Astrocyte of the spinal cord (primary cell): ENCODE measurements around the gene CMTM5.
"Not testable (repeated sequence)": the region's sequence is repeated elsewhere in the genome, so short reads cannot be mapped to it uniquely, and the experiment has no call there.

Experiments
- DNase-seq: peaks from one replicate; pipeline ENCODE4 v3.0.0; 2011; ENCODE audit warnings: low read depth, low spot score
- H3K4me3 ChIP-seq: 2 replicates; pipeline ENCODE4 v1.5.1; 2011; ENCODE audit warnings: low read depth, mild to moderate bottlenecking, low read length, moderate library complexity
- CTCF ChIP-seq: IDR thresholded peaks from 2 replicates; pipeline ENCODE4 v1.5.1; 2012; ENCODE audit warnings: low read depth, mild to moderate bottlenecking, low read length, inconsistent platforms
- in situ Hi-C: cut with HindIII; loops from 2 replicates; pipeline ENCODE4 v1.10.0; 2017; ENCODE audit warnings: low sequenced_read_pairs

Gene CMTM5

DNA sequence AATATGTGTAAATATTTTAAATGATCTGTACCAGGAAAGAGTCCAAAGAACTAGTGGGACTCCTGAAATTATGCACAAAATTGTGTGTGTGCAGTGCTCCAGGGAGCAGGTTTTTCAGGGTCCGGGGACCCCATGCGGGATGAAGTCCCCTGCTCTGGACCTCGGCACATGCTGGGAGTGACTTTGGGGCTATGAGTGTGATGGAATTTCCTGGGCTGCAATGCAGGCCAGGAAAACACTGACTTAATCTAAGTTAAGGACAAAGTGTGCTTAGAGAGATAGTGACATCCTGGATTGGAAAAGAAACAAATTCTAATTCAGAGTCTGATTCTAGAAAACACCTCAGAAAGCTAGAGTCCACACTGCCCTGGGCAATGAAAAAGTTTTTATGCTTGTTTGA lies 37.4 kb downstream of the CMTM5 start:
- in situ Hi-C loops, result no loop called here
- TF ChIP-seq CTCF, result no peak
- H3K4me3 ChIP-seq, result no peak overlapping the region
- DNase-seq, result no peak

DNA sequence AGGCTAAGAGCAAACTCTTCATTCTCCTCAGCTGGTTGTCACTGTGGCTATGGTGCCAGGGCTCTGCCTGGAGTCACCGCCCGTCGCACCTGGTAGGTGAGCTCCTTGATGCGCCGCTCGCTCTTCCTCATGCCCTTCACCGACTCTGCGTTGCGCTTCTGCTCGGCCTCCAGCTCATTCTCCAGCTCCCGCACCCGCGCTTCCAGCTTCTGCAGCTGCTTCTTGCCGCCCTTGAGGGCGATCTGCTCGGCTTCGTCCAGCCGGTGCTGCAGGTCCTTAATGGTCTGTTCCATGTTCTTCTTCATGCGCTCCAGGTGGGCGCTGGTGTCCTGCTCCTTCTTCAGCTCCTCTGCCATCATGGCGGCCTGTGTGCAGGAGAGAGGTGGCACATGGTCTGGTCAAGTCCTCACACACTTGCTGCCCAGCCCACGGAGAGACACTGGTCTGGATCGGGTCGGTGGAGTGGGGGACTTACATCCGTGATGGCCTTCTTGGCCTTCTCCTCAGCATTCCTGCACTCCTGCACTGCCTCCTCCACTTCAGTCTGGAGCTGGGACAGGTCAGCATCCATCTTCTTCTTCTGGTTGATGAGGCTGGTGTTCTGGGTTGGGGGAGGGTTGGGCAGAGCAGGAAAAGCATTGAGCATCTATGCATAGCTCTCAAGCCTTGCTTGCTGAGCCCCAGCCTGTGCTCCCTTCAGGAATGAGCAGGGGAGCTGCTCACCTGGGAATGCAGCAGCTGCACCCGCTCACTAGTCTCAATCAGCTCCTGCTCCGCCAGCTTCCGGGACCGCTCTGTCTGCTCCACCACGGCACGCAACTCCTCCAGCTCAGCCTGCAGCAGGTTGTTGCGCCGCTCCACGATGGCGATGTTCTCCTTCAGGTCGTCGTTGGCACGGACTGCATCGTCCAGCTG lies 38.3 kb downstream of the CMTM5 start:
- no peak for DNase-seq
- TF ChIP-seq CTCF, result no peak
- in situ Hi-C loops, result no loop called here
- no peak overlapping the region for H3K4me3 ChIP-seq

- H3K4me3 ChIP-seq, result no peak overlapping the region
- in situ Hi-C loops, result no loop called here
- no peak for TF ChIP-seq CTCF
- DNase-seq, result no peak
Observed at GRCh38 chr14:23415821-23416778, 39.3 kb downstream of the CMTM5 start.

- TF ChIP-seq CTCF, result no peak
- in situ Hi-C loops, result no loop called here
- DNase-seq, result no peak
- H3K4me3 ChIP-seq, result no peak overlapping the region
Observed at GRCh38 chr14:23416801-23417200, 40.0 kb downstream of the CMTM5 start.

- H3K4me3 ChIP-seq, in situ Hi-C loops, DNase-seq: not testable (repeated sequence)
Observed at GRCh38 chr14:23417269-23417668, 40.4 kb downstream of the CMTM5 start.

DNA sequence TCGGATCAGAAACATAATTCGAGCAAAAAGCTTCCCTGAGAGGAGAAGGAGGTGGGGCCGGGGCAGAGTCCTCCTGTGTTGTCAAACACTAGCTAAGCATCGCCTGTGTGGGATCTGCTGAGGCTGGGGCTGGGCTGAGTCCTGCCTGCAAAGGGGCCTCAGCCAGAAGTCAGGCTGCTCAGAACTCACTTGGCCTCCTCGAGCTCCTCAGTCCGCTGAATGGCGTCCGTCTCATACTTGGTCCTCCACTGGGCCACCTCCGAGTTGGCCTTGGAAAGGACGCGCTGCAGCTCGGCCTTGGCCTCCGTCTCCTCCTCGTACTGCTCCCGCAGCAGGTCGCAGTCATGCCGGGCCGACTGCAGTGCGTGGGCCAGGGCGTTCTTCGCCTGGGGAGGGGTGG lies 41.2 kb downstream of the CMTM5 start:
- DNase-seq, result no peak
- in situ Hi-C loops, result no loop called here
- no peak overlapping the region for H3K4me3 ChIP-seq
- no peak for TF ChIP-seq CTCF

- in situ Hi-C loops, H3K4me3 ChIP-seq, DNase-seq: not testable (repeated sequence)
Observed at GRCh38 chr14:23419646-23420045, 42.8 kb downstream of the CMTM5 start.
